Measurements from ENCODE around the gene ZCCHC7.
A peak's percentile ranks its signal among the peaks of the same experiment; 100 is the strongest.
"Not testable (repeated sequence)": the region's sequence is repeated elsewhere in the genome, so short reads cannot be mapped to it uniquely, and the experiment has no call there.

Gene ZCCHC7

DNA sequence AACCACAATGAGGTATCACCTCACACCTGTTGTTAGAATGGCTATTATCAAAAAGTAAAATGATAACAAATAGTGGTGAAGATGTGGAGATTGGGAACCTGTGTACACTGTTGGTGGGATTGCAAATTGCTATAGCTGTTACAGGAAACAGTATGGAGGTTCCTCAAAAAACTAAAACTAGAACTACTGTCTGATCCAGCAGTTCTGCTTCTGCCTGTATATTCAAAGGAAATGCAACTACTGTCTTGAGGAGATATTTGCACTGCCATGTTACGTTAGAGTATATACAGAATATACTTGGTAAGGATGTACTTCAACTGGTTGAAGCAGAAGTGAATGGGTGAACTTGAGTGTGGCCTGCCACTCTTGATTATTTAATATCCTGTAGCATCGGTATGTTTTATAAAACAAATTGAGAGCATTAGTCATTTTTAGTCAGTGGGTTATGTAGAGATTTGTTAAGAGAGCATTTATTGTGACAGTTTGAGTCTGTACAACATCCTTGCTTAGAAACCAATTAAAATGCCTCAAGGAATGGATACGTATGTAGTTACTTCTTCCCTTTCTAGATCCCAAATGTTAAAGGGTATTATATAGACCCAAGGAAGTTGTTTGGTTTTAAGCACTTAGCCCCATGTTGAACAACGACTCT lies 37.5 kb downstream of the ZCCHC7 start:
- H3K4me3 ChIP-seq (ENCODE audit: low read depth, low read length), result no peak overlapping the region
- no peak for DNase-seq (ENCODE audit: low read depth)
- TF ChIP-seq, protein P1, sequence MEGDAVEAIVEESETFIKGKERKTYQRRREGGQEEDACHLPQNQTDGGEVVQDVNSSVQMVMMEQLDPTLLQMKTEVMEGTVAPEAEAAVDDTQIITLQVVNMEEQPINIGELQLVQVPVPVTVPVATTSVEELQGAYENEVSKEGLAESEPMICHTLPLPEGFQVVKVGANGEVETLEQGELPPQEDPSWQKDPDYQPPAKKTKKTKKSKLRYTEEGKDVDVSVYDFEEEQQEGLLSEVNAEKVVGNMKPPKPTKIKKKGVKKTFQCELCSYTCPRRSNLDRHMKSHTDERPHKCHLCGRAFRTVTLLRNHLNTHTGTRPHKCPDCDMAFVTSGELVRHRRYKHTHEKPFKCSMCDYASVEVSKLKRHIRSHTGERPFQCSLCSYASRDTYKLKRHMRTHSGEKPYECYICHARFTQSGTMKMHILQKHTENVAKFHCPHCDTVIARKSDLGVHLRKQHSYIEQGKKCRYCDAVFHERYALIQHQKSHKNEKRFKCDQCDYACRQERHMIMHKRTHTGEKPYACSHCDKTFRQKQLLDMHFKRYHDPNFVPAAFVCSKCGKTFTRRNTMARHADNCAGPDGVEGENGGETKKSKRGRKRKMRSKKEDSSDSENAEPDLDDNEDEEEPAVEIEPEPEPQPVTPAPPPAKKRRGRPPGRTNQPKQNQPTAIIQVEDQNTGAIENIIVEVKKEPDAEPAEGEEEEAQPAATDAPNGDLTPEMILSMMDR (IDR thresholded peaks at IDR 0.05; ENCODE audit: insufficient read depth, low read depth, low read length, missing control alignments), result no peak

DNA sequence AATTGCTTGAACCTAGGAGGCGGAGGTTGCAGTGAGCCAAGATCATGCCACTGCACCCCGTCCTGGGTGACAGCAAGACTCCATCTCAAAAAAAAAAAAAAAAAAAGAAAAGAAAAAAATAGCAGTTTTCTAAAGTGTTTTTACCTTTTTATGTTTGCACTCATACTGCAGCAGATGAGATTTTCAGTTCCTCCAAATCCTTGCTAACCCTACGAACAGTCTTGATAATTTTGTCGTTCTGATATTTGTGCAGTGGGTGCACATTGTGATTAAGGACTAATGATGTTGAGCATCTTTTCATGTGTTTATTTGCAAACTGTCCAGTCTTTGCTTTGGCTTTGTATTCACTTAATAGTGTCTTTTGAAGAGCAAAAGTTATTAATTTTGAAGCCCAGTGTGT lies 42.9 kb downstream of the ZCCHC7 start:
- H3K4me3 ChIP-seq (ENCODE audit: low read depth, low read length), result no peak overlapping the region
- peak; percentile 16 for DNase-seq (ENCODE audit: low read depth)
- TF ChIP-seq, protein P1 (IDR thresholded peaks at IDR 0.05; ENCODE audit: insufficient read depth, low read depth, low read length, missing control alignments), result no peak

DNA sequence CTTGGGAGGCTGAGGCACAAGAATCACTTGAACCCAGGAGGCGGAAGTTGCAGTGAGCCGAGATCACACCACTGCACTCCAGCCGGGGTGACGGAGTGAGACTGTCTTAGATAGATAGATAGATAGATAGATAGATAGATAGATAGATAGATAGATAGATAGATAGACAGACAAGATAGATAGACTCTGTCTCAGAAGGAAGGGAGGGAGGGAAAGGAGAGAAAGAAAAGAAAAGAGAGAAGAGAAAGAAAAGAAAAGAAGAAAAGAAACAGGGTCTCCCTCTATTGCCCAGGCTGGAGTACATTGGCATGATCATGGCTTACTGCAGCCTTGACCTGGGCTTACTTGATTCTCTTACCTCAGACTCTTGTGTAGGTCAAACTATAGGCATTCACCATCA lies 44.0 kb downstream of the ZCCHC7 start:
- not testable (repeated sequence) for H3K4me3 ChIP-seq (ENCODE audit: low read depth, low read length); DNase-seq (ENCODE audit: low read depth)

DNA sequence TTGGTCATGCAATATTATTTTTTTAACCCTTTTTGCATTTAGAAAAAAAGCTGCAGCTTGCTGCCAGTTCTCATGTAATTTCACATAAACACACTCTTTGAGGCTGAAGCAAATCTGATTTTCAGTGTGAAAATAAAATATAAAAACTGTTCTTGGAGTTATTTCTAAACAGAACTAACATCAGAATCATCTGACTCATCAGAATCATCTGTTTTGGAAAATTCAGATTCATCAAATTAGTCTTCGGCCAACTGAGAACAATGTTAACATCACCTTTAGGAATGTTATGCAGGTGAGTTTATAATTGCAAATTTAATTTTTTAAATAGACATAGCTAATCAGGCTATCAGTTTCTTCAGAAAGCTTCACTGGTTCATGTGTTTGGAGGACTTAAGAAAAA lies 45.3 kb downstream of the ZCCHC7 start:
- DNase-seq (ENCODE audit: low read depth), result no peak
- TF ChIP-seq, protein P1 (IDR thresholded peaks at IDR 0.05; ENCODE audit: insufficient read depth, low read depth, low read length, missing control alignments), result no peak
- no peak overlapping the region for H3K4me3 ChIP-seq (ENCODE audit: low read depth, low read length)

DNA sequence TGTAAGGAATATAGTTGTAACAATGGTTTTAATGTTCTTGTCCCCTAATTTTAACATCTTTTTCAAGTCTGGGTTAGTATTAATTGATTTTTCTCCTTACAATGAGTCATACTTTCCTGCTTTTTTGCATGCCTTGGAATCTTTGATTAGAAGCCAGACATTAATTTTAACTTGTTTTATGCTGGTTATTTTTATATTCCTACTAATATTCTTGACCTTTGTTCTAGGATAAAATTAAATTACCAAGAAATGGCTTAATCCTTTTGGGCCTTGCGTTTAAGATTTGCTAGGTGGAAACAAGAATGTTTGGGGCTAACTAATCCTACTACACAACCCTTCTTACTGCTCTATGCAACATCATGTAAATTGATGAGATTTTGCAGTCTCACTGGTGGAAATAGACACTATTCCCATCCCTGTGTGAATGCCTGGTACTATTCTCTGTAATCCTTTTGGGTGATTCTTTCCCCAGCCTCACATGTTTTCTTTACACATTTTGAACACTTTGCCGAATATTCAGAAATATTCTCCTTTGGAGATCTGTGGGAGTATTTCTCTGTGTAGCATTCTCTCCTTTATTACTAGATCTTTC lies 47.2 kb downstream of the ZCCHC7 start:
- DNase-seq (ENCODE audit: low read depth), result no peak
- TF ChIP-seq, protein P1 (IDR thresholded peaks at IDR 0.05; ENCODE audit: insufficient read depth, low read depth, low read length, missing control alignments), result no peak
- no peak overlapping the region for H3K4me3 ChIP-seq (ENCODE audit: low read depth, low read length)

DNA sequence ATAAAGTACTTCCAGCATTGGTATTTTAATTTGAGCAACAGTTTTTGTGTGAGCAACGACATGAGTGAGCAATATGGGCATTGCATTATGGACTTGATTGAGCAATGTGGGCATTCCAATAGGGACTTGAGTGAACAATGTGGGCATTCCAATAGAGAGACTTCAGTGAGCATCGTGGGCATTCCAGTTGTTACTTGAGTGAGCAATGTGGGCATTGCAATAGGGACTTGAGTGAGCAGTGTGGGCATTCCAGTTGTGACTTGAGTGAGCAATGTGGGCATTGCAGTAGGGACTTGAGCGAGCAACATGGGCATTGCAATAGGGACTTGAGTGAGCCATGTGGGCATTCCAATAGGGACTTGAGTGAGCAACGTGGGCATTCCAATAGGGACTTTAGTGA lies 52.2 kb downstream of the ZCCHC7 start:
- no peak overlapping the region for H3K4me3 ChIP-seq (ENCODE audit: low read depth, low read length)
- no peak for DNase-seq (ENCODE audit: low read depth)
- TF ChIP-seq, protein P1 (IDR thresholded peaks at IDR 0.05; ENCODE audit: insufficient read depth, low read depth, low read length, missing control alignments), result no peak

DNA sequence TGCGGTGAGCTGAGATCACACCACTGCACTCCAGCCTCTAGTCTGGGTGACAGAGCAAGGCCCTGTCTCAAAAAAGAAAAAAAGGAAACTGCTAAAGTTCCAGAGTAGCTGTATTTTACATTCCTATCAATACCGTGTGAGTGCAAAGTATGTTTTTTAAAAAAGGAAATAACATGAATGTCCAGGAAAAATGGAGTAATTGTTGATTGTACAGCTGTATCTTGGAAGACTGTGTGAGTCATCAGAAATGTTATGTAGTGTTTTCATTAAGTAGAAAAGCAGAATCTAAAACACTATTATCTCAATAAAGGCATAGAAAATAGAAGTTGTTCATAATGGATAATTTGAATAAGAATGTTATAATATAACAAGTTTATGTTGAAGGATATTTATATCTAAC lies 53.9 kb downstream of the ZCCHC7 start:
- TF ChIP-seq, protein P1 (IDR thresholded peaks at IDR 0.05; ENCODE audit: insufficient read depth, low read depth, low read length, missing control alignments), result no peak
- DNase-seq (ENCODE audit: low read depth), result no peak
- H3K4me3 ChIP-seq (ENCODE audit: low read depth, low read length), result no peak overlapping the region
